Left hindlimb (tissue), 1 donor: ENCODE data around the gene UBAP2L.
"Not testable (repeated sequence)": the region's sequence is repeated elsewhere in the genome, so short reads cannot be mapped to it uniquely, and the experiment has no call there.

Source experiments
- DNase-seq: peaks from one replicate; pipeline ENCODE4 v3.0.0-alpha.2; 2018

The UBAP2L gene

DNA sequence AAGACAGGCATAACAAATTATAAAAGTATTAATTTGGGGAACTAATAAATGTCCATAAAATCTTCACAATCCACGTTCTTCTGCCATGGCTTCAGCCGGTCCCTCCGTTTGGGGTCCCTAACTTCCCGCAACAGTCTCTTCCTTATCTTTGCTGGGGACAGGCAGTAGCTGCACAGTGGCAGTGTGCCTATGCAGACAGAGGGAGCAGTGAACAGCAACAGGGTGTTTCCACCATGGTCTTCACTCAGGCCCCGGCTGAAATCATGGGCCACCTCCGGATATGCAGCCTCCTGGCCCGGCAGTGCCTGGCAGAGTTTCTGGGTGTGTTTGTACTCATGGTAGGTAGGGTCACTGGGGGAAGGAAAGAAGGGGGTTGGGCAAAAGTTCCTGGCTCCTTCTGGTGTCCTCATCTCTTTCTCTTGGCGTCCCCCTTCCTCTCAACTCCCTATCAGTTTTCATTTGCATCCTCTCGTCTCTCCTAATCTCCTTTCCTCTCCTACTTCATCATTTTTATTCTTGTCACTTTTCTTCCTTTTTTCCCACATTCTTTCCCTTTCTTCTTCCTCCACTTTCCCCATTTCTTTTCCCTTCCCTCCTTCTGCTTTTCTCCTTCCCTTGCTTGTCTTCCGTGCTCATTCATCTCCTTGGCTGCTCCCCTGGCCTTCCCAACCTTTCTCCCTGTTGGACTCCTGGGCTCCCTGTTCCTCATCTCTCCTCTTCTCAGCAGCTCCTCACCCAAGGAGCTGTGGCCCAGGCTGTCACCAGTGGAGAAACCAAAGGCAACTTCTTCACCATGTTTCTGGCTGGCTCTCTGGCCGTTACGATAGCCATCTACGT, 91.7 kb downstream of the UBAP2L start:
- not testable (repeated sequence) for DNase-seq

DNA sequence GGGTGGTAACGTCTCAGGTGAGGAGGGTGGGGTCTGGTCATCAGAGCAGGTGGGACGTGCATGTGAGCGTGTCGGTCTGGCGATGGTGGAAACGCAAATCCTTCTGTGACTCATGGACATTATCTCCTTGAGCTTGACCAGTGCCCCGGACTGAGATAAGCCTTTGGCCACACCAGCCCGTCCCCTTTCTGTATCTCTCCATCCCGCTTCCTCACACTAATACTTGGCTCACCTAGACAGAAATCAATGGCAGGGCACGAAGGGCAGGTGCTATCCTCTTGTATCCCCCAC, 92.3 kb downstream of the UBAP2L start:
- DNase-seq, result no peak

DNA sequence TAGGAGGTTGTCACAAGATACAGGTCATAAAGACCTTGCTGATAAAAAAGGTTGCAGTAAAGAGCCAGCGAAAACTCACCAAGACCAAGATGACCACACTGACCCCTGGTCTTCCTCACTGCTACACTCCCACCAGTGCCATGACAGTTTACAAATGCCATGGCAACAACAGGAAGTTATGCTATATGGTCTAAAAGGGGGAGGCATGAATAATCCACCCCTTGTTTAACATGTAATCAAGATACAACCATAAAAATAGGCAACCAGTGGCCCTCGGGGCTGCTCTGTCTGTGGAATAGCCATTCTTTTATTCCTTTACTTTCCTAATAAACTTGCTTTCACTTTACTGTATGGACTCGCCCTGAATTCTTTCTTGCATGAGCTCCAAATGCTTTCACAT, 93.5 kb downstream of the UBAP2L start:
- DNase-seq, result not testable (repeated sequence)

DNA sequence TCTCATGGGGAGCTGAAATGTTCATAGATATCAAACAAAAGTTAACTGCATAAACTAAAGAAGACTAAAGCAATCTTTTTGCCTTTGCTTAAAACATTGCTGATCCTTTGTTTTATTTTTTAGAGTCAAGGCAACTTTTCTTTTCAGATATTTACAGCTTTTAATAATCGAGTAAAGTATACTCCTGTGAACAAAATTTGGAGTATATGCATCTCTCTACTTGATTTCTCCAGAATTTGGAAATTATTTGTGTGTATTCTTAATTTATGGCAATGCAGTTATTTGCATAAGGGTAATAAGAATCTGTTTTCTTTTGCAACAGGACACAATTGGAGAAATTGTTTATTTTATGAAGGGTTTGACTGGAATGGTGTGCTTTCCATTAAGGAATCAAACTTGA, 95.9 kb downstream of the UBAP2L start:
- no peak for DNase-seq

DNA sequence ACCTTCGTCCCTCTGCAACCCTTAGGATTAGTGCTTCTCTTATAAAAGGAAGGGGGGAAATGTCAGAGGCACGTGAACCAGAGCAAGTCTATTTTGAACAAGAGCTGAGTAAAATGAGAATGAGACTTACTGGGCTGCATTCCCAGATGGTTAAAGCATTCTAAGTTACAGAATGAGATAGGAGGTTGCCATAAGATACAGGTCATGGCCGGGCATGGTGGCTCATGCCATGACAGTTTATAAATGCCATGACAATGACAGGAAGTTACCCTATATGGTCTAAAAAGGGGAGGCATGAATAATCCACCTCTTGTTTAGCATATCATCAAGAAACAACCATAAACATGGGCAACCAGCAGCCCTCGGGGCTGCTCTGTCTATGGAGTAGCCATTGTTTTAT, 97.6 kb downstream of the UBAP2L start:
- DNase-seq, result no peak
